ENCODE results near the gene TOR1B.
"Not testable (repeated sequence)": the region's sequence is repeated elsewhere in the genome, so short reads cannot be mapped to it uniquely, and the experiment has no call there.

TOR1B gene

DNA sequence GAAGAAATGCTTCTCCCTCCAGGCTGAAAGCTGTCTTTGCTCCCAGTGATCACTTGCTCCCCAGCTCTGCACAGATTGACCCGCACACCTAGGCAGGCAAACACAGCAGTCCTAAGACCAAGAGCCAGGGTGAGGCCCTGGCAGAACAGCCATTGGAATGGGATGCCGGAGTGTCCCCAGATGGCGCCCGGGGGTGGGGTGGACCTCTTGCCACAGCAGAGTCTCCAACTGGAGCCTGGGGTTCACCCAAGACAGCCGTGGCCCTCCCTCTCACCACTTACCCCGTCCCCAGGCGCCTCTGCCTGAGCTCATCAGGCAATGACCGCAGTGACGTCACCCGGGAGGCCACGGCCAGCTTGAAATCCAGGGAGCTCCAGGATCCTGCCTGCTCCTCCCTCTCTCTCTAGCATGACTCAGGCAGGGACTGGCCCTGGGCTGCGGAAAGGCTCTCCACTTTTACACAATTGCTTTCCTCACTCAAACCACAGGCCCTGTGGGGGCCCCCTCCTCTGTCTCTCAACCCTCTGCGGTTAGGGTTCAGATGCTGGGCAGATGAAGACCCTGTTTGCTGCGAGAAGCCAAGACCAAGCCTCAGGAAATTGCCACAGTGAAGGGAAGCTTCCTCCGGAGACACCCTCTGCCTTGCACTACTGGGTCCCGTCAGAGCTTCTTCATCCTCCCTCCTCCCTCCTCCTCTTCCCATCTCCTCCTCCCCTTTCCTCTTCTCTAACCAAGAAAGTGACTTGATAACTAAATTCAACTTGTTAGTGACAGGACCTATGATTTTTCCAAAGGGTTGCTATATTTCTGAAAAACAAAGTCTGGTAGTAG is 25.8 kb upstream of the TOR1B start:
- peak in 1 of 2 donors; percentile 15 for DNase-seq

DNA sequence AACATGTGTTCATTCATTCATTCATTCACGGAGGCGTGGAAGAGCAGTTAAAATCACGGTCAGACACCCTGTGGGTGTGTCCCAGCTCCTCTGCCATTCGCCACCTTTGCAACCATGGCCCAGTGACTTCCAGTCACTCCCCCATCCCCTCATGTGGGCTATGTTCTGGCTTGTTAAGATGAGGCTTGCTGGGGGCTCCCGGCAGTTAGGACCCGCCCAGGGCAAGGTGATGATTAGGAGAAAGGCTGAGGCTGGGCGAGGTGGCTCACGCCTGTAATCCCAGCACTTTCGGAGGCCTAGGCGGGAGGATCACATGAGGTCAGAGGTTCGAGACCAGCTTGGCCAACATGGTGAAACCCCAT is 25.2 kb upstream of the TOR1B start:
- DNase-seq: no peak

DNA sequence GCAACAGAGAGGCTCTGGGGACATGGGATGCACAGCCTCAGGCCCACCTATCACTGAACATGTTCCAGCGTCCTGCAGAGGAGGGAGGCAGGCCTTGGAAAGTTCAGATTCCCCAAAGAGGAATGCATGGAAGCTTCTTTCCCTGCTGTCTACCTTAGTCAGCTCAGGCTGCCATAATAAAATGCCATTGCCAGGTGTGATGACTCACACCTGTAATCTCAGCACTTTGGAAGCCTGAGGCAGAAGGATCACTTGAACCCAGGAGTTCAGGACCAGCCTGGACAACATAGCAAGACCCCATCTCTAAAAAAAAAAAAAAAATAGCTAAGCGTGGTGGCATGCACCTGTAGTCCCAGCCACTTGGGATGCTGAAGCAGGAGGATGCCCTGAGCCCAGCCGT is 24.5 kb upstream of the TOR1B start:
- no peak for DNase-seq

DNA sequence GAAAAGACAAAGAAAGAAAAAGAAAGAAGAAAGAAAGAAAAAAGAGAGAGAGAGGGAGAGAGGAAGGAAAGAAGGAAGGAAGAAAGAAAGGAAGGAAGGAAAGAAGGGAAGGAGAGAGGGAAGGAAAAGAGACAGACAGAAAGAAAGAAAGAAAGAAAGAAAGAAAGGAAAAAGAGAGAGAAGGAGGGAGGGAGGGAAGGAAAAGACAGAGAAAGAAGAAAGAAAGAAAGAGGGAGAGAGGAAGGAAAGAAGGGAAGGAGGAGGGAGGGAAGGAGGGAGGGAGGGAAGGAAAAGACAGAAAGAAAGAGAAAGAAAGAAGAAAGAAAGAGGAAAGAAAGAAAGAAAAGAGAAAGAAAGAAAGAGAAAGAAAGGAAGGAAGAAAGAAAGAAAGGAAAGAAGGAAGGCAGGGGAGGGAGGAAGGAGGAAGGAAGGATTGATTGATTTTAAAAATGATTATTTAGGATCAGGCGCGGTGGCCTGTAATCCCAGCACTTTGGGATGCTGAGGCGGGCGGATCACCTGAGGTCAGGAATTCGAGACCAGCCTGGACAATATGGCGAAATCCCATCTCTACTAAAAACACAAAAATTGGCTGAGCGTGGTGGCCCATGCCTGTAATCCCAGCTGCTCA is 23.3 kb upstream of the TOR1B start:
- no peak for DNase-seq

DNA sequence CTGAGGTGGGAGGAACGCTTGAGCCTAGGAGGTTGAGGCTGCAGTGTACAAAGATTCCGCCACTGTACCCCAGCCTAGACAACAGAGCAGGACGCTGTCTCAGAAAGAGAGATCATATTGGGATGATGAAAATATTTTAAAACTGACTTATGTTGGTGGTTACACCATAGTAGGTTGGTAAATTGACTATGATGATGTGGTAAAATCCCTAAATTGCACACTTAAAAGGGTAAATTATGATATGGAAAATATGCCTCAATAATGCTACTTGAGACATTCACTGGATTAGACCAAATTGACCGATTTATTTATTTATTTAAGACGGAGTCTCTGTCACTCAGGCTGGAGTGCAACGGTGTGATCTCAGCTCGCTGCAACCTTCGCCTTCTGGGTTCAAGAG is 21.9 kb upstream of the TOR1B start:
- no peak for DNase-seq

DNA sequence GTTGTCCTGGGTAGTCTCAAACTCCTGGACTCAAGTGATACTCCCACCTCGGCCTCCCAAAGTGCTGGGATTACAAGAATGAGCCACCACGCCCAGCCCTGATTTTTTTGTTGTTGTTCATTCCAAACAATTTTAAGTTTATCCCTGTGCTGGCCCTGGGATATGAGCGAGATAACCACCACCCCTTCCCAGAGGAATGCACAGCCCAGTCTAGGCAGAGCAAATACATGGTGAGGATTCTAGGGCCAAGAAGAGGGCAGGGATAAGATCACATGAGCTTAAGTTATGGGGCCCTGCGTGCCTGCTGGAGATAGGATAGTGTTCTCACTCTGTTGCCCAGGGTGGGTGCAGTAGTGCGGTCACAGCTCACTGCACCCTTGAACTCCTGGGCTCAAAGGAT is 21.0 kb upstream of the TOR1B start:
- no peak for DNase-seq

DNA sequence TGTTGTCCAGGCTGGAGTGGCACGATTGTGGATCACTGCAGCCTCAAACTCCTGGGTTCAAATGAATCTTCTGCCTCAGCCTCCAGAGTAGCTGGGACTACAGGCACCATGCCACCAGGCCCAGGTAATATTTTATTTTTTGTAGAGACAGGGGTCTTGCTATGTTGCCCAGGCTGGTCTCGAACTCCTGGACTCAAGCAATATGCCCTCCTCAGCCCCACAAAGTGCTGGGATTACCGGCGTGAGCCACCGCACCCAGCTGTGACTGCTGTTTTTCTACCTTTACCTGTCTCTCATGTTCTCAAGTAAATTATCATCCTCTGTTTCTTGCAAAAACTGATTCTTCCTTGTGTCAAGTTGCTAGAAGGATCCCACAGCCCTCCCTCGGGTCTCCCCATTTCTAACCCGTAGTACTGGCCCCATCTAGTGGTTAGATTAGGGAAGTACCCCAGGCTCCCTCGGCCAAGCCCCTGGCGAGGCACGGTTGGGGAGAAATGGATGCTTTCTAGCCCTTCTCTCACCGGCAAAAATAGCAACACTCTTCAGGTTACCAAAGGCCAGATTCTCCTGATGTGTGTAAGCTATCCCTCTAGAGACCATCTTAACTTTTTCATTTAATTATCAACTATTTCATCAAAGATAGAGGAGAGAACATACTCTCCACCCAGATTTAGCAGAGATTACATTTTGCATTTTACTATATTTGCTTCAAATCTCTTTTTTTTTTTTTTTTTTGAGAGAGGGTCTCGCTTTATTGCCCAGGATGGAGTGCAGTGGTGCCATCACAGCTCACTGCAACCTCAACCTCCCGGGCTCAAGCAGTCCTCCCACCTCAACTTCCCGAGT is 19.2 kb upstream of the TOR1B start:
- DNase-seq: peak; percentile 63 to 80

DNA sequence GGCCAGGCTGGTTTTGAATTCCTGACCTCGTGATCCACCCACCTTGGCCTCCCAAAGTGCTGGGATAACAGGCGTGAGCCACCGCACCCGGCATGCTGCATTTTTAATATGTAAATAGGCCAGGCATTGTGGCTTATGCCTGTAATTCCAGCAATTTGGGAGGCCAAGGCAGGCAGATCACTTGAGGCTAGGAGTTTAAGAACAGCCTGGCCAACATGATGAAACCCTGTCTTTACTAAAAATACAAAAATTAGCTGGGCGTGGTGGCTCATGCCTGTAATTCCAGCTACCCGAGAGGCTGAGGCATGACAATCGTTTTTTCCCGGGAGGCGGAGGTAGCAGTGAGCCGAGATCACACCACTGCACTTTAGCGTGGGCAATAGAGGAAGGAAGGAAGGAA is 18.0 kb upstream of the TOR1B start:
- not testable (repeated sequence) for DNase-seq

DNA sequence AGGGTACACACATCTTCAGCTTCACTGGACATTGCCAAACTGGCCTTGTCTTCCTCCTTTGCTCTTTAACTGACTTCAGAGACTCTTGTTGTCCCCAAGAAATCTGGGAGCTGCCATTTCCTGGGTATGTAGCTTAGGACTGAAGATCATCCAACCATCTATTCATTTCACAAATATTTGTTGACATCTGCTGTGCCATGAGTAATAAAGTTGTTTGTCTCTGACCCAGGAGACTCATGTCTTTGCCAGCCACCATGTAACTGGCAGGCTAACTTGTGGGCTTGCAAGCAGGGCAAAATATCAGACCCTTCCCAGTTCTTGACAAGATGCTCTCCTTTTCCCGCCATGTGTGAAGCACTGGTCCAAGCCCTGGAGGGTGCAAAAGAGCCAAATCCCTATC is 17.1 kb upstream of the TOR1B start:
- no peak for DNase-seq

DNA sequence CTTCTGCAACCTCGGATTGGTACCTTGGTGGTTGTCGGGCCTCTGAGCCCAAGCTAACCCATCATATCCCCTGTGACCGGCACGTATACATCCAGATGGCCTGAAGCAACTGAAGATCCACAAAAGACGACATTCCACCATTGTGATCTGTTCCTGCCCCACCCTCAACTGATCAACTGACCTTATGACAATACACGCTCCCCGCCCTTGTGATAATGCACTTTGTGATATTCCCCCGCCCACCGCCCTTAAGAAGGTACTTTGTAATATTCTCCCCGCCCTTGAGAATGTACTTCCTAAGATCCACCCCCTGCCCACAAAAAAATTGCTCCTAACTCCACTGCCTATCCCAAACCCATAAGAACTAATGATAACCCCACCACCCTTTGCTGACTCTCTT is 16.5 kb upstream of the TOR1B start:
- DNase-seq: no peak

DNA sequence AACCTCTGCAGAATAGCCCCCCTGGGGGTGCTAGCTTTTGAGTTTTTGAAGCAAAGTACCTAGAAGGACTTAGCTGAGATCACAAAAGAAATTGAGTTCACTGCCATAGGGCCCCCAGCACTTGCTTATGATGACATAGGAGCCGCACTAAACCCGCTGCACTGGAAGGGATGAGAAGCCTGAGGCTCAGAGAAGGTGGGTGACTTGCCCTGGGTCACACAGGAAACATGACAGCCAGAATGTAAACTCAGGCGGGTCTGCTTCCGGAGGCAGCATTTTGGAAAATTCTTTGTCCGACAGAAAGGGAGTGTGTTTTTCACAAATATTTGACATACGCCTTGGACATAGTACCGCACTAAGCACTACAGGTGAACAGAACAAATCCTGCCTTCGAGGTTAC is 8.4 kb upstream of the TOR1B start:
- no peak for DNase-seq

DNA sequence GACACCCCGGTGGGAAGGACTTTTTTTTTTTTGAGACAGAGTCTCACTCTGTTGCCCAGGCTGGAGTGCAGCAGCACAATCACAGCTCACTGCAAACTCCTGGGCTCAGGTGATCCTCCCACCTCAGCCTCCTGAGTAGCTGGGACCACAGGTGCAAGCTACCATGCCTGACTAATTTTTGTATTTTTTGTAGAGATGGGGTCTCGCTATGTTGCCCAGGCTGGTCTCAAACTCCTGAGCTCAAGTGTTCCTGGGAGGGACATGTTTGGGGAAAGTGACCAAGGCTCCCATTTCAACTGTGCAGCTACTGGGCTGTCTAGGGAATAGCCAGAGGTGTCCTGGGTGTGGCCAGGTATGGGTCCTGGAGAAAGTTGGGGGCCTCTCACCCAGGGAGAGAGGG is 7.0 kb upstream of the TOR1B start:
- DNase-seq: not testable (repeated sequence)

DNA sequence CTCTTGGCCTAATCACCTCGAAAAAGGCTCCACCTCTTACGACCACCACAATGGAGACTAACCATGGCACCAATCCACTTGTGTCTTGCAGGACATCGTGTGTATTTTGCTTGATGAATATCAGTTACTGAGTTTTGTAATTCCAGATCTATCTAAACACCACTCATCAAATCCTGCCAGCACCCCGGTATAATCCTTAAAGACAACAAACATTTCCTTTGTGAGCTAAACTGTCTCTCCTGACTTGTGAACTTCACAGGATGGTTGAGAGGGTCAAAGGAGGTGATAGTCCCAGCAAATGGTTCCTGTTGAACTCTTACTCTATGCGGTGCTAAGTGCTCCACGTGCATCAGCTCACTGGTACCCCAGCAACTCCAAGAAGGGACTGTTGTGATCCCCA is 4.0 kb upstream of the TOR1B start:
- DNase-seq: no peak

DNA sequence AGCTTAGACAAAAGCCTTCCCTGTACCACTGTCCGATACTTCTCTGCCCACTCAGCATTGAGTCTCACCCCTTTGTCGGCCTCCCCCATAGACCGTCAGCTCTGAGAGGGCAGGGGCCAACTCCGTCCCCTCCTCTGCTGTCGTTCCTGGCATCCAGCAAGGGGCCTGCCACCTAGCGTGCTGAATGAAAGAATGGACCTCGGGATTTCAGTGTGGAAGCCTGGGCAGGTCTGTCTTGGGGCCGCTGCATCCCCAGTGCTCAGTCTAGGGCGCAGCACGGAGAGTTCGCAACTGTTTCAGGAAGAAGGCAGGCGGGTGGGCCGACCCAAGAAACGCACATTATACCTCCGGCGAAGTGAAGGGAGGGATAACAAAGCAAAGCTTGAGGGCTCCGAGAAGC is 1.5 kb upstream of the TOR1B start:
- DNase-seq: no peak

DNA sequence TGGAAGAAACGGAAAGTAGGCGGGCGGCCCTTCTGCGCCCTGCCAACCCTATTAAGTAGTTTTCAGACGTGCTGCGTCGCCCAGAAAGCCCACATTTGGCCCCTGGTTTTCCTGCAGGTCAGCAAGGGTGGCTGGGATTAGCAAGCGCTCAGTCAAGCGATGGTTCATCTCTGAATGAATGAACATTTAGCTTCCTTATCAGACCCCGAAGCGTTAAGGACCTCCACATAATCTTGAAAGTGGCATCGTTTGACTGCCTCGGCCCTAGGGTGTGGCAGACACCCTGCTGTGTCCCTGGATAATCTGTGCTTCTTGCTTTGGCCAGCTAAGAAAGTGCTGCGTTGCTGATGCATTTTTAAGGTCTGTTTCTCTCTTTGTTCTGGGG is 684 bp downstream of the TOR1B start:
- DNase-seq: no peak

DNA sequence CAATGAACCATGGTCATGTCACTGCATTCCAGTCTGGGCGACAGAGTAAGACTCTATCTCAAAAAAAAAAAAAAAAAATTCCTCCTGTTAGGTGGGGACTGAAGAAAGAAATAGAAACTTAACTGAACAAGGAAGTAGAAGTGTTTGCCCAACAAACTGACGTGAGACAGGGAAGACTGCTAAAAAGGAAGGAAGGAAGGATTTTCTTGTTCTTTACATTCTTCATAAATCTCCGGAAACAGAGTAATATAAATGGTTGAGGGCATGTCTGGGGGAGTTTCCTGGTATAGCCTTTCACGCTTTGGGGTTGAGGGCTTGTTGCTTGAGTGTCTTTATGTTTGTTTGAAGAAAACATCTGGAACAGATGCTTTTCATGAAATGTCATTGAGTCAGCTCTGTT is 3.1 kb downstream of the TOR1B start:
- no peak for DNase-seq

DNA sequence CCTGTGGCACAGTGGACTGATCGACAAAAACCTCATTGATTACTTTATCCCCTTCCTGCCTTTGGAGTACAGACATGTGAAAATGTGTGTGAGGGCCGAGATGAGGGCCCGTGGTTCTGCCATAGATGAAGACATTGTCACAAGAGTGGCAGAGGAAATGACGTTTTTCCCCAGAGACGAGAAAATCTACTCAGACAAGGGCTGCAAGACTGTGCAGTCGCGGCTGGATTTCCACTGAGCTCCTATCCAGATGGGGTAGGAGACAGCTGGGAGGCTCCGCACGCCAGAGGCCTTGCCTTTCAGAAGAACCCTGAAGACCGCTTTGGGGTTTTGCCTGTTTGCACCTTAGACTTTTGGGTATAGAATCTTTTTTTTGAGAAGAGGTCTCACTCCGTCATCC is 6.4 kb downstream of the TOR1B start:
- no peak for DNase-seq

DNA sequence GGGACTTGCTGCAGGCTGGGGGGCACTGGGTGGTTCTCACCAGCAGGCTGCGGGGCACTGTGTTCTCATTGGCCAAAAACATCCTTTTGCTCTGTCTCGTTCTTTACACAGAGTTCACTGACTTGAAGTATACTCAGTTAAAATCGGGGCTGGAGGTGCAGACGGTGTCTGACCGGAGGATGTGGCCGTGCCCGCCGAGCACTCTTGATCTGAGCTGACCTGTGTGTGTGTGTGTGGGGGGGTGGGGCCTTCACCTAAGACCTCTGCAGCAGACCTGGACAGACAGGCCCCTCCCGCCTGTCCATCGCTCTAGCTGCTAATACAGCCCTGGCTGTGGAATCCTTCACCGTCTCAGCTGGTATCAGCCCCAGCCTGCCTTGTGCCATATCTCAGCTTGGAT is 7.1 kb downstream of the TOR1B start:
- DNase-seq: no peak

DNA sequence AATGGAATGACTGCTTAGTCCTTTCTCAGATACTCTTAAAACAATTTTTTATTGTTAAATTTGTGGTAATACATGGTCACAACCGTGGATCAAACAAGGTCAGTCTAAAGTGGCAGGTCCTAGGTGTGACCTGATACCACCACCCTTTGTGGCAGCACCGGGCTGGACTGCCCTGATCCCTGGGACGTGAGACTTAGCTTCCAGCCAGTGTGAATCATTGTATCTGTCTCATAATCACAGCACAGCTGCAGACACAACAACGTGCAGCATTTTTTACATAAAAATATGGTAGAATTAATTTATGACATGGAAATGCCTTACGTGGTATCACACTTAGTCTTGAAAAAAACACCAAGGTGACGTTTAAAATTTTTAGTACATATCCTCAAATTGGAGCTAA is 7.8 kb downstream of the TOR1B start:
- DNase-seq: no peak

DNA sequence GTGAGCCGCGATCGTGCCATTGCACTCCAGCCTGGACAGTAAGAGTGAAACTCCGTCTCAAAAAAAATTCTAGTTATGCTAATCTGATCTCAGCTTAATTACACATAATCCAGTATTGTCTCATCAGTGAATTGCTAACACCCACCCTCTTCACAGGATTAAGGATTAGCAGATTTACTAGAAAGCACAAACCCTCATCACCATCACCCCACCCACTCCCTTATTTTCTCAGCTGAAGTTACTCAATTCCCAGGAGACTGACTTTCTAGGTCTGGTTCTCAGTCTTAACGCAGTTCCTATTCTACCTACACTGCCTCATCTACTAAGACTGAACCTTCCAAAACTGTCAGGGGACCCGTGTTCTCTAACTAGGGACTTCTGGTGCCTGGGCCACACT is 9.0 kb downstream of the TOR1B start:
- DNase-seq: no peak

DNA sequence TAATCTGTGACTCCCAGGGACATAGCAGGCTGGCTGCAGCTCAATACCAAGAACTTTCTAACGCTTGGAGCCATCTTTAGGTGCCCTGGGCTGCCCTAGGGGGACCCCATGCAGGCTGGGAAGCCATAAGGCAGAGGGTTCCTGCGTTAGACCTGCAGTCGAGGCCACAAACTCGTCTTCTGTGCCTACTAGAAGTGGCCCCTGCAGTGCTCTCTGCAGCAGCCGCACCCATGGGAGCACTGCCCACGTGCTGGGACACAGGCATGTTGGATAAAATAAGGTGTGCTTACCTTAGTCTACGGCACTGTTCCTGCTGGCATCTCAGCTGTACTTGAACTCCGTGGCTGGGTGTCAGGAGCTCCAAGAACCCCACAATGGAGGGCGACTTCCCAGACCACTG is 9.4 kb downstream of the TOR1B start:
- DNase-seq: no peak

DNA sequence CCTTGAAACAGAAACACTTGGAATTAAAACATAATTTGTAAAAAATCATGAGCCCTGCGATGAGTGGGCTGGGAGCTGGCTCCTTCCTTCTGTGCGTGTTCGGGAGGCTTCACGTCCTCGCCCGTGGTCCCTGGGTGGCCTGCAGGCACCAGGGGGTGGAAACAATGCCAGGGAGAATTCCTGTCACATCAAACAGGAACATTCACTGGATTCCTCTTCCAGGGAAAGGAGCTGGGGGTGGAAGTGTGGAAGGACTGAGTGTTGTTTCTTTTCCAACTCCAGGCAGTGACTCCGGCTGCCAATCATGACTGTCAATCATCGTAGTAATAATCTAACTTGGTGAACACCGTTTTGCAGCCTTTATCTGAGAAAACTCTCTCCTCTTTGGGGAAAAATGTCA is 10.7 kb downstream of the TOR1B start:
- no peak for DNase-seq

DNA sequence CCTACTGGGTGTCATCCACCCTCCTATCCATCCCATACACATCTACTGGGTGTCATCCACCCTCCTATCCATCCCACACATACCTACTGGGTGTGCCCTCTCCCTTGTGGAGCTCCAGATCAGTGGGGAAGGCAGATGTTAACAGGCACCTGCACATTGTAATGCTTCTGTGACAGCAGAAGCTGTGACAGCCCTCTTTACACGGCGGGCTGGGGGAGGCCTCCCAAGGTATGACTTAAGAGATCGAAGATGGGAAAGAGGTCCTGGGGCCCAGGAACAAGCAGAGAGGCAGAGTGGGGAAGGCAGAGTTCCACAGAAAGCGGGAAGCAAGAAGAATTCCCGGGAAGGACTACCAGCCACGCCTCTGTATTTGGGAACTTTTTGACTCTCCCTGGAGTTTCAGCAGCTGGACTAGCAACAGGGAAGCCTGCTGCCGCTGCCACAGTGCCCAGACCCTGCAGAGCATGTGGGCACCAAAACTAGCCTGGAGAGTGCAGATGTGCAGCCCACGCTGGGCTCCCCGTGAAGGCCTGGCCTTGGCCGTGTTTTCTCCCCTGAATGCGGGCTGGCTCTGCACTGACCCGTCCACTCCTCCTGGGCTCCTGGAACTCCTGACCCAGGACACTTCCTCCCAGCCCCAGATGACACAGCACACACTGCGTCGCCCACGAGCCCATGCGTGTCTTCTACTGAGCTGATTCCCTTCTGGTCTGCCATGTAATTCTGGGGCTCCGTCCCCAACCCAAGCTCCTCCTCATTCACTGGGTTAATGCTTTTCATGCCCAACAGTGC is 11.6 kb downstream of the TOR1B start:
- DNase-seq: no peak
